Ishikawa (cell line): ENCODE results near the gene ASS1.

Source experiments
- CEBPB ChIP-seq: IDR thresholded peaks from 2 replicates; pipeline ENCODE4 v1.6.1; 2012
- CREB1 ChIP-seq: IDR thresholded peaks from 2 replicates; pipeline ENCODE4 v1.6.1; 2012; ENCODE audit warnings: low read depth
- TAF1 ChIP-seq: IDR thresholded peaks from 2 replicates; pipeline ENCODE4 v1.6.1; 2012; ENCODE audit warnings: low read depth, mild to moderate bottlenecking
- YY1 ChIP-seq: IDR thresholded peaks from 2 replicates; pipeline ENCODE4 v1.6.1; 2012; ENCODE audit warnings: low read depth

DNA sequence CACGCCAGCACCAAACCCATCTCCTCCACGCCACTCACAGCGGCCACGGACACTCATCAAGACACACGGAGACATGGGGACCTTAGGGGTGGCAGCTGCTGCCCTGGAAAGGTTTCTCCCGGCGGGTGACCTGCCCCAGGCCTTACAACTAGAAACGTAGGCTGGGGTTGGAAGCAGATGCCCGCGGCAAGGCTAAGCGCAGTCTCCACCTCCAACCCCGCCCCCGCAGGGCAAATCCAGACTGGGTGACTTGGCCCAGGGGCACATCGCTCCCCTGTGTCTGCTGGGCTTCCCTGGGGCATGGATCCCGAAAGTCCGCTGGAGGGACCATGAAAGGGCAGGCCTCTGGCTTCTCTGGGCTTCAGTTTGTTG is 12.0 kb upstream of the ASS1 start:
- TF ChIP-seq YY1, result no peak
- no peak for TF ChIP-seq CEBPB
- no peak for TF ChIP-seq CREB1
- TF ChIP-seq TAF1, result no peak
